D721Med (cell line): ENCODE results near the gene TFB2M.
A peak's percentile ranks its signal among the peaks of the same experiment; 100 is the strongest.

Experiments
- DNase-seq: peaks from one replicate; pipeline ENCODE4 v3.0.0; 2011; ENCODE audit warnings: low spot score; ENCODE audit not compliant: insufficient read length
- FAIRE-seq: peaks from 2 replicates; lab custom pipeline; 2011; peaks lifted over from hg19 to GRCh38; lab: Jason Lieb, UNC
- TF ChIP-seq, protein P1 (sequence below): IDR thresholded peaks from 2 replicates; pipeline ENCODE4 v1.5.1; 2012; ENCODE audit warnings: mild to moderate bottlenecking, control low read depth; ENCODE audit not compliant: insufficient read depth; ENCODE audit errors: missing control alignments

Gene TFB2M

DNA sequence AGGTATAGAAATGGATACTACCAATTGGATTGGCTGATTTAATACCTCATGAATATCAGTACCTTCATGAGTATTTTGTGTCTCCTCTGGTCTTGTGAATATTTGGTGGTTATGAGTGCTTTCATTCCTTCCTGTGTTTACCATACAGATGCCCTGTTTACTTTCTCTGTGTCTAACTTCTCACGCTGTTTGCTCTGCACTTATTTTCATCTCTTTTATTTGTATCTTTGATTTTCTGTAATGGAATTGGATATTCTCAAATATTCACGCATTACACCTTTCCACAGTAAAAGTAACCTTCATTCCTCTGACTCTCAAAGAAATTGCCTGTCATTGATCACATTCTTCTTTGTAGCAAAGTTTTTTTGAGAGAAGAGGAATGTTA is 17.0 kb upstream of the TFB2M start:
- FAIRE-seq (no peak), DNase-seq (no peak)
- TF ChIP-seq, protein P1, sequence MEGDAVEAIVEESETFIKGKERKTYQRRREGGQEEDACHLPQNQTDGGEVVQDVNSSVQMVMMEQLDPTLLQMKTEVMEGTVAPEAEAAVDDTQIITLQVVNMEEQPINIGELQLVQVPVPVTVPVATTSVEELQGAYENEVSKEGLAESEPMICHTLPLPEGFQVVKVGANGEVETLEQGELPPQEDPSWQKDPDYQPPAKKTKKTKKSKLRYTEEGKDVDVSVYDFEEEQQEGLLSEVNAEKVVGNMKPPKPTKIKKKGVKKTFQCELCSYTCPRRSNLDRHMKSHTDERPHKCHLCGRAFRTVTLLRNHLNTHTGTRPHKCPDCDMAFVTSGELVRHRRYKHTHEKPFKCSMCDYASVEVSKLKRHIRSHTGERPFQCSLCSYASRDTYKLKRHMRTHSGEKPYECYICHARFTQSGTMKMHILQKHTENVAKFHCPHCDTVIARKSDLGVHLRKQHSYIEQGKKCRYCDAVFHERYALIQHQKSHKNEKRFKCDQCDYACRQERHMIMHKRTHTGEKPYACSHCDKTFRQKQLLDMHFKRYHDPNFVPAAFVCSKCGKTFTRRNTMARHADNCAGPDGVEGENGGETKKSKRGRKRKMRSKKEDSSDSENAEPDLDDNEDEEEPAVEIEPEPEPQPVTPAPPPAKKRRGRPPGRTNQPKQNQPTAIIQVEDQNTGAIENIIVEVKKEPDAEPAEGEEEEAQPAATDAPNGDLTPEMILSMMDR = no peak

DNA sequence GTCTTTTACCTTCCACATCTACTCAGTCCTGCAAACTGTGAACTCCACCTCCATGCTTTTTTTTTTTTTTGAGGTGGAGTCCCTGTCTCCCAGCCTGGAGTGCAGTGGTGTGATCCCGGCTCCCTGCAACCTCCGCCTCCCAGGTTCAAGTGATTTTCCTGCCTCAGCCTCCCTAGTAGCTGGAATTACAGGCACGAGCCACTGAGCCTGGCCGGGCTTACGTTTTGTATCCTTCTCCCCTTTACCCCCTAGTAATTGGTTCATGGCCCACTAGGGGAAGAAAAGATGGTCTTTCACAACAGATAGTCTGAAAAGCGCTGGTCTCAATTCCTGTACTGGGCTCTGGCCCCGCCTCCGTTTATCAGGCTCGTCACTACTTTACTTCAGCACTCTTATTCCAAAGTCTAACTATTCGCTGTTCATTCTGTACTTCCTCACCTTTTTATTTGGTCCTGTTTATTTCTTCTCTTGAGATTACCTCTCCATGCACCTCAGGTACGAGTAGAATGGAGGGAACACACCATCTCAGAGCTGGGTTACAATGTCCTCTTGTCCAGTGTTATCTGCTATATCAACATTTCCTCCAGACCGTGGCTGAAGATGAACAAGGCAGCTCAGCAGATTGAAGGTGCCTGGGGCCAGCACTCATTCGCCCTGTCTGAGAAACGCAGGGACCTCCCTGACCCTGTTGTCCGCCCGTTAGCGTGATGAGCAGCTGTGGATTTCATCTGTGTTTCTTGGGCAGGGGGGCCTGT is 16.4 kb upstream of the TFB2M start:
- FAIRE-seq (no peak), DNase-seq (no peak)
- TF ChIP-seq, protein P1 = no peak

DNA sequence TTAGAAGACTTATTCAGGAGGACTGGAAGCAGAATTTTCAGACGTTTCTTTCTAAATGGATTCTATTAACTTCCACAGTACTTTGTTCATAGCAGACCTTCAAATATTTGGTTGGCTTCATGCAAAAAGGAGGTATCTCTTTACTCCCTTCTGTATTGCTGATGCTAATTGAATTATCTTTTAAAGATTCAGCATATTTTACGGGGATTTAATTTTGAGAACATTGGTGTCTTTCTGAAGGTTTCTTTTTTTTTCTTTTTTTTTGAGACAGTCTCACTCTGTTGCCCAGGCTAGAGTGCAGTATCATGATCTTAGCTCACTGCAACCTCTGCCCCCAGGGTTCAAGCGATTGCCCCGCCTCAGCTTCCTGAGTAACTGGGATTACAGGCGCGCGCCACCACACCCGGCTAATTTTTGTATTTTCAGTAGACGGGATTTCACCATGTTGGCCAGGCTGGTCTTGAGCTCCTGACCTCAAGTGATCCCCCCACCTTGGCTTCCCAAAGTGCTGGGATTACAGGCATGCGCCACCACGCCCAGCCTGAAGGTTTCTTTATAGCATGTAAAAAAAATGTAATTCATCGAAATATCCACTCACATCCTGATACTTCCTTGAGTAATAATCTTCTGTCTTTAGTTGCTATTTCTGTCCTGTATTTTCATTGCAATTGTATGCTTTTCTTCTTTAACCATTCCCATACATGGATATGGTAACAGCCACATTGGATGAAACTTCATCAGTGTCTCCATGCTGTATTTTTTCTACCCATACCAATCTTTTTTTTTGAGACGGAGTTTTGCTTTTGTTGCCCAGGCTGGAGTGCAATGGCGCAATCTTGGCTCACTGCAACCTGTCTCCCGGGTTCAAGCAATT is 14.7 kb upstream of the TFB2M start:
- no peak for FAIRE-seq
- DNase-seq = no peak
- TF ChIP-seq, protein P1 = no peak

DNA sequence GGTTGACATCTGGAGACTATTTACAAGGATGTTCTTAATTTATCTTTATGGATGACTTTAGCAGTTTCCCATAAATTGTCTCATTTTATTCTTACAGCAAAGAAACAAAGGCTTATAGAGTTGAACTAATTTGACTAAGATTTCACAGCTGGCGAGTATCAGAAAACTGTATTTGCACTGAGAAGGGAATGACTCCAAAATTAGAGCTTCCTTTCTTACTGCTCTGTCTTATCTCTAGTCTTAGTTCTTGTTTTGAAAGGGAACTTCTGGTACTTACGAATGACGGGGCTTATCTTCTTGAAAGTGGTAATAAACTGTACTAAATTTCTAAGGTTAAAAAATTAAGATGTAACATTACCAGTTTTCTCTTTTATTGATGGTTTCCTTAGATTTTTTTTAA is 13.8 kb upstream of the TFB2M start:
- no peak for DNase-seq
- TF ChIP-seq, protein P1 = no peak
- no peak for FAIRE-seq

DNA sequence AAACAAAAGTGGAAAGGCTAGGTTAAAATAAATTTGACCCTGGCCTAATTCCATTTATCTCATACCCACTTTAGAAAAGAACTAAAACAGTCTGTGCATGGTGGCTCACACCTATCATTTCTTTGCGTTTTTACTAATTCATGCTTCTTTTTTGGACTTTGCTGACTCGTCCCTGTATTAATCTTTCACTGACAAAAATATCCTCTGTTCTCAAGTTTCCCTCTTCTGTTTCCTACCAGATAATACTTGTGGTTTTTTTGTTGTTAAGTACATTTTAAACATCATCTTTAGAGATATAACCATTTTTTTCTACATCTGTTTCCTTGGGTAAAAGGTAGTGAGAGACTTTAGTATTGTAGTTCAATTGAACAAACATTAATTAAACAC is 11.7 kb upstream of the TFB2M start:
- DNase-seq (no peak), FAIRE-seq (peak; percentile 78)
- TF ChIP-seq, protein P1 = no peak

DNA sequence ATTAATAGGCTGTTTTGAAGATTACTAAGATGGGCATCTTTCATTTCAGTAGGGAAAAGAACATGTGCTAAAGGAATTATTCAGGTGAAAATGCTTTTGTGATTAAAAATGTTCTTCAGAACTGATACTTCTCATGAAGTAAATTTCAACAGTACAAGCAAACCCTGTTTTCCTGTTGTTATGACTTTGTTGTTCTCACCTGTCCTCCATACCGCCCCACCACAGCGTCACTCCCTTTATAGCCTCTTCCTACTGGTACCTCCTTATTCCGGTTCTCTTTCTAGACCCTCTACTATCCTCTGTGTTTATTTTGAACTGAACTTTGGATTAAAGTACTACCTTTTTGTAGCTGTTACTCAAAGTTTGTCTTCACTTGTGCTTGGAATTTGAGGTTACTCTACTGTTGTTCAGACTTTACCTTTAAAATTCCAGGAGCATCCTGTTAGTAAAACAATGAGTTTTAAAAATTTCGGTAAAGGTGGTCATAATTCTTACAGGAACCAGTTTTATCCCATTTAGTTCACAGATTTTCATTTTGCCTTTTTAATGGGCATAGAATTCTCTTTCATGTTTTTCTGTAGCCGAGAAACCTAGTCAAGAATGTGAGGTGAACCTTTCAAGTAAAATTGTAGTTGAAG is 11.1 kb upstream of the TFB2M start:
- TF ChIP-seq, protein P1 = no peak
- DNase-seq (no peak), FAIRE-seq (peak; percentile 74)
